NCI-H1417 (cell line): ENCODE results near the gene RPLP2.

Source experiments
- DNase-seq, 3 experiments: peaks; one replicate each; lab custom pipeline; 2025; lab: John Stamatoyannopoulos, UW

The RPLP2 gene

DNA sequence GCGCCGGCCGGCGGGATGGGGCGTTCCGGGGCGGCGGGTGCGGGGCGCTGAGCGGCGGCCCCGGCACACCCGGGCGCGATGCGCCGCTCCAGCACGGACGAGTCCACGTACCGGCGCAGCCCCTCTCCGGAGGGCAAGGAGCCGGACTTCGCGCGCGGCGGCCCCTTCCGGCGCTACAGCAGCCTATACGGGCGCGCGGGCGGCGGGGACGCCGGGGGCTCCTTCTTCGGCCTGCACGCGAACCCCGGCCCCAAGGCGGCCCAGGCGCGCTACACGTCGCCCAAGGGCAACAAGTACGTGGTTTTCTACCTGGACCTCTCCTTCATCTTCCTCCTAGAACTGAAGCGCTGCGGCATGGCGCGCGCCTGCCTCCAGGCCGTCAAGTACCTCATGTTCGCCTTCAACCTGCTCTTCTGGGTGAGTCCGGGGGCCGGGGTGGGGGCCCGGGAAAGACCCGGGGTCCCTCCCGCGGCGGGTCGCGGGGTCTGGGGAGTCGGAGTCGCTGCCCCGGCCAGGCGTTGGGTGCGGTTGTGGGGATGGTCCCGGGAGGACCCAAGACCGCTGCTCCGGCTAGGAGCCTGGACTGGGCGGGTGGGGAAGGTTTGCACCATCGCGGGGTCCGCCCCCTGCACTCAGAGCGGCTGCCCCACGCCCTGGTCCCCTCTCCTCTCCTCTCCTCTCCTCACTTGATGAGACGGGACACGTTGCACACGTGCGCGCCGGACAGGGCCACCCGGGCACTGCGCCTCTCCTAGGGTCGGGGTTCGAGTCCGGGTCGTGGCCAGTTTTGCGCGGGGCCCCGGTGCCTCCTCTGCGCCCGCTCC is 40.4 kb downstream of the RPLP2 start:
- peak in 2 of 3 experiments; percentile 68 to 72 for DNase-seq

DNA sequence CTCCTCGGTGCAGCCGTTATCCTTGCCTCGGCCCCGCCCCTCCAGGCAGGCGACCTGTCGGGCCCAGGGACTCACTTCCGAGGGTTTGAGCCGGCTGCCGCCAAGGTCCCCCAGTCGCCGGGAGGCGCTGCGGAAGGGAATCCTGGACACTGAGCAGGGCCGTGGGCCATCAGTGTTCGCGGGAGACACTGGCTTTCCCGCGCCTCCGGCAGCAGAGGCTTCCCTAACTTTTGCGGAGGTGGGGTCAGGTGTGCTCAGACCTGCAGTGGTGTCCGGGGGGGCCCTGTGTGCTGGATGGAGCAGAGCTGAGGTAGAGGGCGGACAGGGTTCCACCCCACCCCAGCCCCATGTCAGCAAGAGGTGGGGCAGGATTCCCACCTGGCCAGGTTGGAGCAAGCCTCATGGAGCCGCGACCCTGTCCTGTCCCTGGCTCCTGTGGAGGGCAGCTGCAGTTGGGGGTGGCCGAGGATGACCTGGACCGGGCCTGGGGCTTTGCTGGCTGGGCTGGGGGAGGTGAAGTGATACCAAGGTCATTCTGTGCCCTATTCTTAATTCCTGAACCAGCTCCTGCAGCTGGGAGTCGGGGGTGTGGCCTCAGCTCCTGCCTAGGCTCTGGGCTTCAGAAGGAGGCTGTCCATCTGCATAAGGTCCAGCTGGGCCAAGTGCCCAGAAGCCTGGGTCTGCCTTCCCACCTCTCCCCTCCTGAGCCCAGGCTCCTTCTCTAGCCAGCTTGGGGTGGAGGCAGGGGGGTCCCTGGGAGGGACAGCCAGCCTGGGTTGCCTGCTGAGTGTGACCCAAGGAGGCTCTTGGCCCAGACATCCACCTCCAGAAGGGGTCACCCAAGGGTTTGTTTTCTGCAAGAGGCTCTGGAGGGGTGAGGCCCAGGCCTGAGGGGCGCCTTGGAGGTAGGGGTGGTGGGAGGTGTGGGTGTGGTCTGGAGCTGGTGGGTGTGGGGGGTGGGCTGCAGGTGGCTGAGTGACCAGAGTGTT is 41.3 kb downstream of the RPLP2 start:
- peak in 2 of 3 experiments; percentile 22 to 54 for DNase-seq

- DNase-seq = no peak
Measured at GRCh38 chr11:852762-853161, 43.0 kb downstream of the RPLP2 start.

- DNase-seq = no peak
Measured at GRCh38 chr11:853682-854448, 44.1 kb downstream of the RPLP2 start.

- no peak for DNase-seq
Measured at GRCh38 chr11:854601-855329, 45.0 kb downstream of the RPLP2 start.

DNA sequence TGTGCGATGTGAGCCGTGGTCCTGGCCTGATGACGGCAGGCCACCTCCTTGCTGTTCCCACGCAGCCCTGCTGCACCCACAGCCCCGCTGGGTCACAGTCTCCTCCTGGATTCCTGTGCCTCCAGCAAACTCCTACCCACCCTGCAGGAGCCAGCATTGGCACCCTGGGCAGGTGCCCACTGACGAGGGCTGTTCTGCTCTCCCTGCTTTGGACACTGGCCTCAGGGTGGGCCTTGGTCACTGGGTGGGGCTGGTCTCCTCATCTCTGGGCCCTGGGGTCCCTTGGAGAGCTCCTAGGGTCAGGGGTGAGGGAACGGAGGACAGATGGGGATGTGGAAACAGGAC is 45.5 kb downstream of the RPLP2 start:
- DNase-seq = no peak

DNA sequence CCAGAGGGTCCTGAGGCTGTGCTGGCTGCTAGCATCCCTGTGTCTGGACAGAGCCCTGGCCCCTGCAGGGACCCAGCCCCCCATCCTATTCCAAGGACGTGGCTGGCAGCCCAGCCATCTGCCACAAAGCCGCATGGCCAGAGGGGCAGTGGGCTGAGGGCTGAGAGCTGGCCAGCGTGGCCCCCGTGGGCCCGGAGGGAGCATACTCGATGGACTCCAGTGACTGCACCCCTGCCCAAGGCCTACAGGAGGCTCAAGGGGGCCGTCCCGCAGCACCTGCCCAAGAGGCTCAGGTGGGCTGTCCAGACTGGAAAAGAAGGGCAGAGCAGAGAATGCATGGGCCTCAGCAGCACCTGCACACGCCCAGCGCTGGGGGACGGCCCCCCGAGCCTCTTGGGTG is 46.0 kb downstream of the RPLP2 start:
- DNase-seq = no peak

GRCh38 chr11:856397-856796 is 46.6 kb downstream of the RPLP2 start:
- DNase-seq = no peak

DNA sequence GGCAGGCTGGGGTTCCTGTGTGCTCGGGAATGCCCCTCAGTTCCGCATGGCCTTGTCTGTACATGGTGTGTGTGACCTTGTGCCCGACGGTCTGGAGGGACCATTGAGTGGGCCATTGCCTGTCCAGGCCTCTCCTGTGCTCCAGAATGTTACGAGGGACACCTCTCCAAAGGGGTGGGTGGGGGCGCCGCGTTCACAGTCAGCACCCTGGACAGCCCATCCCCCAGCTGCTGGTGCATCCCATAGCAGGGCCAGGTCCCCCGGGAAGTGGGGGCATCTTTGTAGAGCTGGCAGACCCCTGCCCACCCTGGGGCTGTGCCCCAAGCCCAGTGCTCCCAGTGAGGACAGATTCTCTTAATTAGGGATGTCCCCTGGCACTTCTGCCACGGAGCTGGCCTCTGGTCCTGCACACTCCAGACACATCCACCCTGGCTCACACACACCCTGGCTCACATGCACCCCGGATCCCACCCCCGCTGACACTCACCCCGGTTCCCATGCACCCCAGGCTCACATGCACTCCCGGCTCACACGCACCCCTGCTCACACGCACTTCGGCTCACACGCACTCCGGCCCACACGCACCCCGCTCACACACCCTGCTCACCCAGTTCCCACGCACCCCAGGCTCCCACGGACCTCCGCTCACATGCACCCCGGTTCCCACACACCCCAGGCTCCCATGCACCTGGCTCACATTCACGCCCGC is 48.4 kb downstream of the RPLP2 start:
- no peak for DNase-seq

- DNase-seq = no peak
Measured at GRCh38 chr11:858762-859339, 49.1 kb downstream of the RPLP2 start.

GRCh38 chr11:859394-860131 is 49.8 kb downstream of the RPLP2 start:
- peak; percentile 56 to 70 (median 60) for DNase-seq

DNA sequence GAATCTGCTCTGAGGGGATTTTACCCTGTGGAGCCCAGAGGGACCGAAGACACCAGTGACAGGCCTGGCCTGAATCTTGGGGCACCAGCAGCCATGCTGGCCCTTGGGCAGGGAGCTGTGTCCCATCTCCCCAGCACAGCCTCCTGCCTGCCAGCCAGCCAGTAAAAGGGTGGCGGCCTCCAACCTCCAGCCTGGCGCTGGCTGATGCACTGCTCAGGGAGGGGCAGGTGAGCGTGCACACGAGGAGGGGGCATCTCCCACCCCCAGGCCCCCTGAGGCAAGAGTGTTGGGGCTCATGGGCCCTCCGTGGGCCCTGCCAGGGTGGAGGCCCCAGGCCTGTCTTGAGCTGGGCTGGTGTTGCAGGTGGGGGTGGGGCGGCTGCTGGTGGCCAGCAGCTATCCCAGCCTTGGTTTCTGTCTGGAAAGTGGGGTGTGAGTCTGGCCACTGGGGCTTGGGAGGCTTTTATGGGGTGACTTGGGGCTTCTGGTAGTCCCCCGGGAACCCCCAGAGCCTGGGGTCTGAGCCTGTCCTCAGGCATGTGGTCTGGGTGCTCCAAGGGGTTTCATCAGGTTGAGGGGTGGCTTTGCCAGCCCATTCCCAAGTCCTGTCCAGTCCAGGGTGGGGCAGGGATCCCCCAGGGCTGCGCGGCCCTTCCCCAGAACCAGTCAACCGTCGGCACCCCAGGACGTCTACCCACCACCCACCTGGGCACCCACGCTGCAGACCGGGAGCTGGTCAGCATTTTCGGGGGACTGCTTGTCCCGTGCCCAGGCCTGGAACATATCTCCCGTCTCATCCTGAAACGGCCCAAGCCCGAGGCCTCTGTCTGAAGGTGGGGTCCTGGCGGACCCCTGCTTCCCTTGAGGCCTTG is 50.7 kb downstream of the RPLP2 start:
- no peak for DNase-seq

DNA sequence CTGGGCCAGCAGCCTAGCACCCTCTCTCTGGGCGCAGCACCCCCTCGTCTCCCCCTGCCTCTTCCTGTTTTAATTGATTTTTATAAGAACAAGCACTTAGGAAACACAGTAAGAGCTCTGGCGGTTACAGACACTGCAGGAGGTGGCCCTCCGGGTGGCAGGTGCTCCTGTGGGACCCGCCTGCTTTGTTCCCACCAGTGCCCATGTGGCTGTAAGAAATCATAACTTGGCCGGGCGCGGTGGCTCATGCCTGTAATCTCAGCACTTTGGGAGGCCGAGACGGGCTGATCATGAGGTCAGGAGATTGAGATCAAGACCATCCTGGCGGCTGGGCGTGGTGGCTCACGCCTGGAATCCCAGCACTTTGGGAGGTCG is 51.3 kb downstream of the RPLP2 start:
- DNase-seq = peak in 2 of 3 experiments; percentile 53 to 77

- no peak for DNase-seq
Measured at GRCh38 chr11:862081-862661, 52.4 kb downstream of the RPLP2 start.
